Activated naive CD8-positive, alpha-beta T cell treated with anti-CD3 and anti-CD28 coated beads, Interleukin-2, amount 10 ng/mL, durations not matched to agents 7 days and 5 days (primary cell): Measurements from ENCODE around the gene CACNA1S. TPM values are rescaled to one million over a fixed set of nuclear protein-coding genes. Genes with fewer than 3 reads are reported as not detected.

Experiments used
- ATAC-seq: fragments of 150-1000 bp; cut with Tn5 transposase; one replicate; pipeline ENCODE4 v1.10.0; 2021; ENCODE audit warnings: low read depth, moderate library complexity
- POLR2A ChIA-PET: fragments of 350-600 bp; sonication (Branson Sonifier 250); formaldehyde crosslinking; loops from one replicate; lab custom pipeline; 2021; ENCODE audit warnings: antibody characterized with exemption; lab: Charles Lee
- DNase-seq: peaks from one replicate; pipeline ENCODE4 v3.0.0; 2021
- H3K27ac Mint-ChIP-seq: one replicate; pipeline ENCODE4 v1.8.0; 2022; ENCODE audit warnings: mild to moderate bottlenecking, mixed read lengths
- H3K27me3 Mint-ChIP-seq: one replicate; pipeline ENCODE4 v1.8.0; 2022; ENCODE audit warnings: mild to moderate bottlenecking, moderate library complexity, mixed read lengths
- H3K36me3 Mint-ChIP-seq: one replicate; pipeline ENCODE4 v1.8.0; 2021; ENCODE audit warnings: mild to moderate bottlenecking, mixed read lengths
- H3K4me1 Mint-ChIP-seq: one replicate; pipeline ENCODE4 v1.8.0; 2021; ENCODE audit warnings: mixed read lengths
- H3K4me3 Mint-ChIP-seq: one replicate; pipeline ENCODE4 v1.8.0; 2022; ENCODE audit warnings: mild to moderate bottlenecking, moderate library complexity, mixed read lengths
- H3K9me3 Mint-ChIP-seq: one replicate; pipeline ENCODE4 v1.8.0; 2021; ENCODE audit warnings: mixed read lengths
- total RNA-seq, 2 experiments: library from RNA; stranded (reverse); gene quantifications; one replicate each; pipeline ENCODE4 v1.2.3, GENCODE V29; 2021

Gene CACNA1S
- total RNA-seq, 2 experiments from 2014 or later, result not detected

DNA sequence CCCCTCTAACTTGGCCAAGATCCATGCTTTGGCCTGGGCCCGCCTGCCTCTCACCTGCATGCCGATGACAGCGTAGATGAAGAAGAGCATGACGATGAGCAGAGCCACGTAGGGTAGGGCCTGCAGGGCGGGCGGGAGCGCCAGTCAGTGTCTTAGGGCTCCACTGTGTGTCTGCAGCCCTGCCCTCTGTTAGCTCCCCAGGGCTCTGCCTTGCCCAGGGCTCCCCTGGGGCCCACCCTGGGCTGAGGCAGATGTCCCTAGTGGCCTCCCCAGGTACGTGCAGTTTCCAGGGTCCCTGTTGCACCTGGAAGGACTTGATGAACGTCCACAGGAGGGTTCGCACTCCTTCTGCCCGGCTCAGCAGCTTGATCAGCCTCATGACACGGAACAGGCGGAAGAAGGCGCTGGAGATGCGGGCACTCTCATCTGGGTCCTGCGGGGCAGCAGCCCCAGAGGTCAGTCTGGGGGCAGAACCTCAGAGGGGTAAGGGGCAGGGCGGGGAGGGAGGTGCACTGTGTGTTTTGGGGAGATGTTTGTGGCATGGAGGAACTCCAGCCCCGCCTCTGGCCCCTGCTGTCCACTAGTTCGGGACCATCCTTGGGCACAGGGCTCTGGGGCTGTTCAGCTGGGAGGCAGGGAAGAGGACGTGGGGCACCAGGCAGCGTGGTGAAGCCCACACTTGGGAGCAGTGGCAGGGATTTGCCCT lies 58.9 kb downstream of the CACNA1S start:
- Mint-ChIP-seq H3K9me3 (no peaks in the 10 kb centered on the region), H3K4me1 (peaks cover 8% of the 10 kb centered on the region), H3K27me3 (peaks cover 10% of the 10 kb centered on the region), H3K36me3 (no peaks in the 10 kb centered on the region), H3K4me3 (no peak overlapping the region), H3K27ac (no peak overlapping the region)
- POLR2A ChIA-PET, result no interaction called here
- ATAC-seq (no peak), DNase-seq (no peak)

DNA sequence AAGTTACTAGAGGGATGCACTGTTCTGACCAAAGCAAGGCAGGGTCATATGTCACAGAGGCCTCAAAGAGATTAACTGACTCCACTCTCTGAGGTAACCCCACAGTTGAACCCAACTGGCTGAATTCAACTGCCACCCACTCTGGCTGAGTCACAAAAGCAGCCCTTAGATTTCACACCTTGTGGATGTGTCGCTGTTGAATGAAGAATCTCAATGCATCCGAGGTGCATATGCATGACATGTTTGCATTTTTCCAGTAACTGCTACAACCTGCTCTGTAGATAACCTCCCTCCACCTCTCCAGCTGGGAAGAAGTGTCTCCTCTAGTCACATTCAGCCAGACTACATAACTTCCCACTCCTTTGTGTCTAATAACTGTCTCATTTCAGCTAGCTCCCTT lies 60.8 kb downstream of the CACNA1S start:
- Mint-ChIP-seq H3K27ac (no peak overlapping the region), H3K4me3 (no peak overlapping the region), H3K4me1 (no peaks in the 10 kb centered on the region), H3K27me3 (peaks cover 8% of the 10 kb centered on the region), H3K9me3 (no peaks in the 10 kb centered on the region), H3K36me3 (no peaks in the 10 kb centered on the region)
- POLR2A ChIA-PET, result no interaction called here
- no peak for DNase-seq
- ATAC-seq, result no peak

DNA sequence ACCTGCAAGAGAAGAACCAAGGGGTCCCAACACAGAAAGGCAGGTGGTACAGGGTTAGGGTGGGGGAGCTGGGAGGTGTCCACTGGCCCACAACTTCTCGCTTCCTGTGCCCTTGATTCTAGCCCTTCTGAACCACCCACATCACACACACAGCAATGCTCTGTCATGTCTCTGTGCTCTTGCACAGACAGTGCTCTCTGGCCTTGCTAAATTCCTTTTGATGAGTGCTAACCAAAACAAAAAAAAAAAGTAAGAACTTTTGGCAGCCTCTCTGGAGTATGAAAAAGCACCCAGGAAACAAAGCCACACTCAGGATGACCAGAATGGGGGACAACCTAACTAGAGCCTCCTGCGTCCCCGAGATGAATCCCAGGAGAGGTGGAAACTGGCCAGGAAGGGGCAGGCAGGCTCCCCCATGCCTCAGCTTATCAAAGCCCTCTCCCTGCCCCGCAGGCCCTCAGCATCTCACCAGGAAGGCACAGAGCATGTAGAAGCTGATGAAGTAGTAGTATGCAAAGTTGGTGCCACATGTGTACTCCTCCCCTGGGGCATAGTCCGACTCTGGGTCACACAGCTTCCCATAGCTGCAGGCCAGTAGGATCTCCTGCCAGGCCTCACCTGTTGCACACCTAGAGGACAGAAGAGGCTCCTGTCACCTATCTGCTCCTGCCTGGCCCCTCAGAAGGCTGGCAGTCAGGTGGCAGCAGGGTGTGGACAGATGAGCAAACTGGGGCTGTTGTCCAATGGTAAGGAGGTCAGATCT lies 61.5 kb downstream of the CACNA1S start:
- Mint-ChIP-seq H3K9me3 (no peaks in the 10 kb centered on the region), H3K4me3 (no peak overlapping the region), H3K4me1 (no peaks in the 10 kb centered on the region), H3K36me3 (no peaks in the 10 kb centered on the region), H3K27me3 (peaks cover 7% of the 10 kb centered on the region), H3K27ac (no peak overlapping the region)
- DNase-seq (no peak), ATAC-seq (no peak)
- POLR2A ChIA-PET, result no interaction called here

DNA sequence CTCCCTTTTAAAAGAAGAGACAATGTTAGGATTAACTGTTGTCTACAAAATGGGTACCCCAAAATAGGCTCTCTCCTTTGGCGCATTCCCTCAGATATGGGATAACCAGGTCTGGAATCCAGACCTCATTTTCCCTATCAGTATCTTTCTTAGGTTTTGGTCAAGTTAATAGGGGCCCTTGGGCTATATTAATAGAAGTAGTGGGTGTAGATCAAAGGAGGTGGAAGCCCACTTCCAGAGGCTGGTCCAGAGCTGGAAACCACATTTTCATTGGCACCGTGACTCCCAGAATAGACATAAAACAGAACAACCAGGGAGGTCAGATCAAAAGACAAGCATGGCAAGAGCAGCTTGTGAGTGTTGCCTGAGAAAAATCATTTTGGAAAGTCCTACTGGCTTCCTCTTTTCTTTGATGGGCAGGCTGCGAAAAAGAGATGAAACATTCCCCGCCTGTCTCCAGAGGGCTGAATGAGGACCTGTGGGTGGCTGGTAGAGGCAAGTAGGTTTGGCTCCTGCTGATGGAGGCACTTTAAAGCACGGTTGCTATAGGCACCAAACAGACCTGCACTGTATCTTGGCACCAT lies 62.9 kb downstream of the CACNA1S start:
- no peaks in the 10 kb centered on the region for H3K9me3 Mint-ChIP-seq
- DNase-seq (no peak), ATAC-seq (no peak)
- H3K27ac Mint-ChIP-seq, result no peak overlapping the region
- POLR2A ChIA-PET, result no interaction called here
- H3K36me3 Mint-ChIP-seq, result no peaks in the 10 kb centered on the region
- no peak overlapping the region for H3K4me3 Mint-ChIP-seq
- peaks cover 13% of the 10 kb centered on the region for H3K27me3 Mint-ChIP-seq
- no peaks in the 10 kb centered on the region for H3K4me1 Mint-ChIP-seq

DNA sequence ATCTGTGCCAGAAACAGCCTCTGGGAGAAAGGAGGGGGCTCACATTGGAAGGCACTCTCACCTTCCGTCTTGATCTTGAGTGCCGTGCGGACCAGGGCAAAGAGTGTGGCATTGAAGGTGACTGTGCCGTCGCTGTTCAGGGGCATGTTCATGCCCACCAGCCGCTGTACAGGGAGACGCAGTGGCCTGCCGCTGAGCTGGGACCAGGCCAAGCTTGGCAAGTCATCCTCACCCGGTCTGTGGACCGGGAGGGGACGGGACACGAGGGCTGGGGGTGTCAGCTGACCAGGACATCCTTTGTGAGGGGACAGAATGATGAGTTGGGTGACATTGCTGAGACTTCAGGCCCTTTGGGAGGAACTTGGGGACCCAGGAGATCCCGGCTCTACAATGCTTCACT lies 63.7 kb downstream of the CACNA1S start:
- H3K9me3 Mint-ChIP-seq, result no peaks in the 10 kb centered on the region
- no peak overlapping the region for H3K27ac Mint-ChIP-seq
- POLR2A ChIA-PET, result interaction anchor here (0.8 kb wide), 1 partner anchor 379 kb away, joined by 3 read pairs; the partner anchor contains the start of gene DDX59
- ATAC-seq (no peak), DNase-seq (no peak)
- no peaks in the 10 kb centered on the region for H3K36me3 Mint-ChIP-seq
- H3K4me3 Mint-ChIP-seq, result no peak overlapping the region
- H3K4me1 Mint-ChIP-seq, result no peaks in the 10 kb centered on the region
- H3K27me3 Mint-ChIP-seq, result peaks cover 11% of the 10 kb centered on the region

DNA sequence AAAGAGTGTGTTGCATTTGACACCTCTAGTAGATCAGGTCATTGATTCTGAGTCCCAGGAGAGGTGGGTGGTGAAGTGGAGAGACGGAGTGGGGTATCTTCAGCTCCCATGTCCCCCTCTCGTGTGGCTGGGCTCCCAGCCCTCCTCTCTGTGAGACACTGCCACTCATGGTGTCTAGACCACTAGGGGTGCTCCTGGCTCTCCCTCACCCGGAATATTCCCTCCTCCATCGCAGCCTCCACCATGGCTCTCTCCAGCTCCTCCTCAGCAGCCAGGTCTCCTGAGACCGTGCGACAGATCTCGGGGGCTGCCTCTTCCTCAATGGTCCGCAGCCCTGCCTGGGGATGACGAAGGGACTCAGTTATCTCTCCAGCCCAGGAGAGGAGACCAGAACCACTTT lies 68.1 kb downstream of the CACNA1S start:
- H3K4me1 Mint-ChIP-seq, result peaks cover 3% of the 10 kb centered on the region
- no peak overlapping the region for H3K27ac Mint-ChIP-seq
- DNase-seq (no peak), ATAC-seq (no peak)
- no peaks in the 10 kb centered on the region for H3K36me3 Mint-ChIP-seq
- no peak overlapping the region for H3K4me3 Mint-ChIP-seq
- H3K9me3 Mint-ChIP-seq, result no peaks in the 10 kb centered on the region
- peaks cover 11% of the 10 kb centered on the region for H3K27me3 Mint-ChIP-seq
- POLR2A ChIA-PET, result no interaction called here

DNA sequence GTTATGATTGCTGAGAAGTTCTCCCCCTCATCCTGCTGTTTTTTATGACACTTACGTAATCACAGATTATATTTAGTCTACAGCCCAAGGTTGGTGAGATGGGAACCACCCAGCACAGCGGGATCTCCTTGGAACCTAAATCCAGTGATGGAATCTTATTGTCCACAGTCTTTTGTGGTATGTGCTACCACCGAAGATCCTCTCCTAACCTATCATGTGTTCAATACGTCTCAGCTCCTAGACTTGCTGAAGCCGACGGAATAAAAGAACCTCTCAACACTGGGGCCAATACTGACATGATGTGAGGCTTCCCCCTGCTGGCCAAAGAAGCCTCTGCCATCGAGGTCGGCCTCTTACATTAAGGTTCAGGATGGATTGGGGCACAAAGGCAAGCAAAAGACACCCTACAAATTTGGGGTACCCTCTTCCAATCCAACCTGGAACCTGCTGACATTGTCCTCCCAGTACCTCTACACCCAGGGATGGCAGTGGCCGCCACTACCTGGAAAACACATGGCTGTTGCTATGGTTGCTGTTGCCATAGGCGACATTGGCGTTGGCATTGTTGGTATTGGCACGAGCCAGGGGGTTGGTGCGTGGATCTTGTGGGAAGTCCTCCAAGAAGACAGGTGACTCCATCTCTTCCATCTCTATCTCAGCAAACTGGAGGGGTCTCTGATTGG lies 69.3 kb downstream of the CACNA1S start:
- POLR2A ChIA-PET, result interaction anchor here (0.7 to 1.4 kb wide), 2 partner anchors 23 to 64 kb away, joined by 3 read pairs; no protein-coding TSS in a partner anchor
- H3K27ac Mint-ChIP-seq, result no peak overlapping the region
- peaks cover 3% of the 10 kb centered on the region for H3K4me1 Mint-ChIP-seq
- DNase-seq (peak; percentile 67), ATAC-seq (peak; percentile 89)
- peaks cover 11% of the 10 kb centered on the region for H3K27me3 Mint-ChIP-seq
- H3K9me3 Mint-ChIP-seq, result no peaks in the 10 kb centered on the region
- H3K4me3 Mint-ChIP-seq, result no peak overlapping the region
- H3K36me3 Mint-ChIP-seq, result no peaks in the 10 kb centered on the region

DNA sequence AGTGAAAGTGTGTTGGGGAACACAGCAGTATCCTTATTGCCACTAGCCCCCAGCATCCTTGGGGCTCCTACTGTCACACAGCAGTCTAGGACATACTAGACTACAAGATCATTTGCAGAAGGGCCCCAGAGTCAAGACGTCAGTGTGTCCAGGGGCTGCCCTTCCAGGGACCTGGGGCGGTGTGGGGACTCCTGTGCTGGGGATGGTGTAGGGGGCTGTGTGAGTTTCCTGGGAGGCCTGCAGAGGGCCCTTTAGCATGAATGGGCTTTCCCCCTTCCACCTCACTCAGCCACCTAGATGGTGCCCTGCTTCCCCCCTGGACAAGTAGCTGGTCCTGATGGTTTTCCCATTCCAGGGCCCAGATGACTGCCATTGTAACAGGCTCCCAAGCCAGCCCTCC lies 71.2 kb downstream of the CACNA1S start:
- Mint-ChIP-seq H3K4me1 (peaks cover 3% of the 10 kb centered on the region), H3K9me3 (no peaks in the 10 kb centered on the region)
- POLR2A ChIA-PET, result interaction anchor here (1.2 kb wide), 1 partner anchor 15 kb away, joined by 3 read pairs; no protein-coding TSS in a partner anchor

DNA sequence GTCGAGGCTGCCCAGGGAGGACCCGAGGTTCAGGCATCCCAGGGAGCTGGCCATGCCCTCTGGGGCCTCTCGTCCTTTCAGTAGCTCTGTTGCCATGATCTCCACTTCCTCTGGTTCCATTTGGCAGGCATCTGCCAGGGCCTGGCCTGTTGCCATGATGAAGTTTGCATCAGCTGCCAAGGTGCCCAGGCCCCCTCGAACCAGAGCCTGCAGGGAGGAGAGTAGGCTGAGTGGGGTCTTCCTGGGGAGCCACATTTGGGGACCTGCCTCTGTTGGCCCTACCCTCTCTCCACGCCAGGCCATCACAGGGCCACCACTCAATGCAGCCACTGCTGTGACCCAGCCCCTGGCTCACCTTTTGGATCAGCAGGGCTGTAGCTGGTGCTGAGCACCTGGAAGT lies 72.3 kb downstream of the CACNA1S start:
- Mint-ChIP-seq H3K9me3 (no peaks in the 10 kb centered on the region), H3K36me3 (no peaks in the 10 kb centered on the region), H3K4me3 (no peak overlapping the region), H3K27me3 (peaks cover 2% of the 10 kb centered on the region), H3K4me1 (peaks cover 3% of the 10 kb centered on the region), H3K27ac (no peak overlapping the region)
- POLR2A ChIA-PET, result interaction anchor here (0.6 to 1.3 kb wide), 3 partner anchors 18 to 60 kb away, joined by 3 read pairs; no protein-coding TSS in a partner anchor
- DNase-seq (no peak), ATAC-seq (no peak)

More for the DNA sequence above, 71.2 kb downstream of the CACNA1S start:
- DNase-seq (no peak), ATAC-seq (no peak)
- H3K4me3 Mint-ChIP-seq, result no peak overlapping the region
- H3K27ac Mint-ChIP-seq, result no peak overlapping the region
- no peaks in the 10 kb centered on the region for H3K36me3 Mint-ChIP-seq
- H3K27me3 Mint-ChIP-seq, result peaks cover 8% of the 10 kb centered on the region

DNA sequence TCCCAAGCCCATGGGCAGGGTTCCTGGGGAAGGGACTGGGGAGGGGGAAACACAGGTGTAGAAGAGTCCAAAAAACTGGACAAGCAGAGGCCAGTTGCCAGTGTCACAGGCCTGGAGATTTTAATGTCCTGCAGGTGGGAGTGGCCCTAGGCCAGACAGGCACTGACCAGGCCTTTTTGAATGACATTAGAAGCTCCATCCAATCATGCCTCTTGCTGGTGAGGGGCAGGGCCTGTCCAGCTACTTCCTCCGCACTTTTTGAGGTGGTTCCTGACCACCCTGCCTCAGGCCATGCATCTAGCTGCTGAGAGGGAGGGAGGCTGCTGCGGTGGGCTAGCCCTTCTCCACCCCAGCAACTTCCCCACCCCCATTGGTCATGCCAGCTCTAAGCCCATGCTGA lies 72.8 kb downstream of the CACNA1S start:
- H3K27me3 Mint-ChIP-seq, result no peaks in the 10 kb centered on the region
- H3K27ac Mint-ChIP-seq, result no peak overlapping the region
- POLR2A ChIA-PET, result interaction anchor here (1.3 kb wide), 1 partner anchor 60 kb away, joined by 3 read pairs; no protein-coding TSS in a partner anchor
- DNase-seq, result no peak
- no peaks in the 10 kb centered on the region for H3K9me3 Mint-ChIP-seq
- no peaks in the 10 kb centered on the region for H3K36me3 Mint-ChIP-seq
- no peak overlapping the region for H3K4me3 Mint-ChIP-seq
- no peak for ATAC-seq
- H3K4me1 Mint-ChIP-seq, result peaks cover 3% of the 10 kb centered on the region

DNA sequence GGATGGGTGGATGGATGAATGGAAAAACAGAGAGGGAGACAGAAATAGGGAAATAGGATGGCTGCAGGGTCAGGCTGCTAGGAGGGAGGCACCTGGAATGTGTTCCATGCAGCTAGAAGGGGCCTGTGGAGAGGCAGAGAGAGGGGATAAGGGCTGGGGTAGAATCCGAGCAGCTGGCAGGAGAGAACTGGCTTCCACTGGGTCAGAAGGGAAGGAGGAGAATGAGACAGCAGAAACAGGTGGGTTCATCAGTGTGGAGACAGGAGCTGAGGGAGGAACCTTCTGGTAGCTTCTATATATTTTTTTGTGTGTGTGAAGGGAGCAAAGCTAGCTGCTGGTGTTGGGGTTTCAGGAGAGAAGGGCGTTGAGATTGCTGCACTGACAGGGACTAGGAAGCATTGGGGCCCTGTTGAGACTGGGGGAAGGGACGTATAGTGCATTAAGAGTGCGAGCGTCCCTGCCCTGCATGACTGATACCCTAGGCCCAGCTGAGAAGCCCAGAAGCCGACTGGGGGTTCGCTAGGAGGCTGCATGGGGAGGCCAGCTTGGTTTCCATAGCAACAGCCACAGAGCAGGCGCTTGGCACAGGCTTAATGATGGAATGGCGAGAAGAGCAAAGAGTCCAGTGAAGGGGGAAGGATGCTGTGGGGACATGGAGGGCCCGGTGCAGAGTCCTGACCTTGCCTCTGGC lies 73.9 kb downstream of the CACNA1S start:
- Mint-ChIP-seq H3K4me3 (no peak overlapping the region), H3K4me1 (peaks cover 3% of the 10 kb centered on the region), H3K9me3 (no peaks in the 10 kb centered on the region), H3K36me3 (no peaks in the 10 kb centered on the region), H3K27ac (no peak overlapping the region), H3K27me3 (no peaks in the 10 kb centered on the region)
- DNase-seq (no peak), ATAC-seq (no peak)
- POLR2A ChIA-PET, result no interaction called here

DNA sequence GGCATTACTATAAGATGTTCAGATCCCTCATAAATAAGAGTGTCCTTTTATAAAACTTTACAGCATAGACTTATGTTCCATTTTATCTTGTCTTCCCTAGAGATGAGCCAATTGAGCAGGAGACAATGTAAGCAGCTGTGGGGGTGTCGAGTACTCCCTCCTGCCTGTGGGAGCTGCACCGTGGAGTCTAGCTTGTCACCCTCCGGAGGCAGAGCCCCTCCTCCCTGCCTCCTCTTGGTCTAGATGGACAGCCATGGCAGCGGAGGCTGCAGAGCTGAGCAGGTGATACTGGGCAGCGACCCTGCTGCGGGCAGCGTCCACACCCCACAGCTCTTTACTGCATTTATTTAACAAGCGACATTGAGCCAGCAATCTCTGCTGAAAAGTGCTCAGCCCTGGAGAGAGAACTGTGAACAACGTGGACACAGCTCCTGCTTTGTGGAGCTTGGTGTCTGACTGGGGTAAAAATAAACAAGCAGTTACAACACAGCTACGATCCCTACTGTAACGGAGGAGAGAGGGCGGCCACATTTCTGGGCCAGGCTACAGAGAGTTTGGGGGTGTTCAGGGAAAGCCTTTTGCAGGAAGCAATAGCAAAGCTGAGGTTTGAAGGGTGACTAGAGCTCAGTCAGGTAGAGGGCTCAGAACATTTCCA lies 75.9 kb downstream of the CACNA1S start:
- Mint-ChIP-seq H3K4me1 (no peaks in the 10 kb centered on the region), H3K27ac (no peak overlapping the region), H3K36me3 (no peaks in the 10 kb centered on the region), H3K4me3 (no peak overlapping the region), H3K27me3 (no peaks in the 10 kb centered on the region), H3K9me3 (no peaks in the 10 kb centered on the region)
- POLR2A ChIA-PET, result no interaction called here
- DNase-seq (no peak), ATAC-seq (no peak)
